ENCODE measurements around the gene CD300A. TPM values are rescaled to one million over a fixed set of nuclear protein-coding genes. Genes with fewer than 3 reads are reported as not detected.

The CD300A gene
- total and polyA plus RNA-seq, 2 of the 4 experiments (the other 2 are of a cell fraction): not detected

DNA sequence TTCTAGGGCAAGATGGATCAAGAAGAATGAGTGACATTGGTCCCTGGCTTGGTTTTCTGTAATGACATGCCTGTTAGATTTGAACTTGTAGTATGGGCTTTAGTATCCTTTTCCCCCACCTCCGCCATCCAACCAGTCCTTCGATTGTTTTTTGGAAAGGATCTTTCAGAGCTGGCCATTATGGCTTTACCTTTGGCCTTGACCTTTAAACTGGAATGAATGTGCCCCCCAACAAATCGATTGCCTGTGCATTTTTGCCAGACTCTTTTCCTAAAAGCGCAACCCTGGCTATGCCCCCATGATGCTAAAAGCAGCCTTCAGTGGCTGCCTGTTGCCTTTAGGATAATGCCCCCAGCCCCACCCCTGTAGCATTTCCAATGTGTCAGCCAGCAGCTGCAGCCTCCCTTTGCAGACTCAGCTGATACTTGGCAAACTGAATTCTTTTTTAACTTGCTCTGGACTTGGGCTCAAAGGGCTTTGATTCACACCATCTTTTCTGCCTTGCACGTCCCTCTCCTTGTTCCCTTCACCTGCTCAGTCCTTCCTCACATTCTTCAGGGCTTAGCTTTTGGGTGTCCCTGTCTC, 30.6 kb upstream of the CD300A start:
- peaks cover 7% of the 10 kb centered on the region; the same call in 1 of the 2 replicates for H3K27me3 ChIP-seq (ENCODE audit: control insufficient read depth, insufficient read depth, low read length)
- intact Hi-C loops (cut with micrococcal nuclease): no loop called here
- no peak overlapping the region for H3K18ac ChIP-seq (ENCODE audit: low read depth, low read length)
- H3K9me1 ChIP-seq (ENCODE audit: insufficient read depth, low read length): no peaks in the 10 kb centered on the region
- CTCF ChIA-PET: interaction anchor here (0.6 kb wide), 1 partner anchor 21 kb away, joined by 3 read pairs; no protein-coding TSS in a partner anchor
- TF ChIP-seq, protein P1, sequence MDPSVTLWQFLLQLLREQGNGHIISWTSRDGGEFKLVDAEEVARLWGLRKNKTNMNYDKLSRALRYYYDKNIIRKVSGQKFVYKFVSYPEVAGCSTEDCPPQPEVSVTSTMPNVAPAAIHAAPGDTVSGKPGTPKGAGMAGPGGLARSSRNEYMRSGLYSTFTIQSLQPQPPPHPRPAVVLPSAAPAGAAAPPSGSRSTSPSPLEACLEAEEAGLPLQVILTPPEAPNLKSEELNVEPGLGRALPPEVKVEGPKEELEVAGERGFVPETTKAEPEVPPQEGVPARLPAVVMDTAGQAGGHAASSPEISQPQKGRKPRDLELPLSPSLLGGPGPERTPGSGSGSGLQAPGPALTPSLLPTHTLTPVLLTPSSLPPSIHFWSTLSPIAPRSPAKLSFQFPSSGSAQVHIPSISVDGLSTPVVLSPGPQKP (IDR thresholded peaks at IDR 0.05; ENCODE audit: borderline replicate concordance, low read depth, low read length): no peak
- no peak for TF ChIP-seq MXI1 (IDR thresholded peaks at IDR 0.05; ENCODE audit: borderline replicate concordance, low read depth, low read length)
- TF ChIP-seq RCOR1 (IDR thresholded peaks at IDR 0.05; ENCODE audit: insufficient replicate concordance, low read length): no peak
- TF ChIP-seq CEBPB (IDR thresholded peaks at IDR 0.05; ENCODE audit: low read depth, low read length): no peak
- no peak for TF ChIP-seq CHD1 (IDR thresholded peaks at IDR 0.05; ENCODE audit: low read depth, low read length)
- TF ChIP-seq, protein P2, sequence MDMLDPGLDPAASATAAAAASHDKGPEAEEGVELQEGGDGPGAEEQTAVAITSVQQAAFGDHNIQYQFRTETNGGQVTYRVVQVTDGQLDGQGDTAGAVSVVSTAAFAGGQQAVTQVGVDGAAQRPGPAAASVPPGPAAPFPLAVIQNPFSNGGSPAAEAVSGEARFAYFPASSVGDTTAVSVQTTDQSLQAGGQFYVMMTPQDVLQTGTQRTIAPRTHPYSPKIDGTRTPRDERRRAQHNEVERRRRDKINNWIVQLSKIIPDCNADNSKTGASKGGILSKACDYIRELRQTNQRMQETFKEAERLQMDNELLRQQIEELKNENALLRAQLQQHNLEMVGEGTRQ (IDR thresholded peaks at IDR 0.05; ENCODE audit: low read depth, low read length): no peak
- no peak for TF ChIP-seq MAZ (IDR thresholded peaks at IDR 0.05; ENCODE audit: borderline replicate concordance, low read depth, low read length)
- TF ChIP-seq NFE2L2 (IDR thresholded peaks at IDR 0.05; ENCODE audit: low read depth, low read length): no peak
- TF ChIP-seq POLR2A (IDR thresholded peaks at IDR 0.05; ENCODE audit: low read depth, low read length): no peak
- no peak for TF ChIP-seq BHLHE40 (IDR thresholded peaks at IDR 0.05; ENCODE audit: low read depth, low read length)
- H2AK5ac ChIP-seq (ENCODE audit: low read depth, low read length): no peak overlapping the region
- no peak overlapping the region for H2BK15ac ChIP-seq (ENCODE audit: low read depth, low read length)
- no peaks in the 10 kb centered on the region for H3K36me3 ChIP-seq (ENCODE audit: control insufficient read depth, insufficient read depth, low read length)
- H4K91ac ChIP-seq (ENCODE audit: insufficient read depth, low read depth, low read length): no peak overlapping the region
- peaks cover 20% of the 10 kb centered on the region for H3K9me3 ChIP-seq (ENCODE audit: control insufficient read depth, insufficient read depth, low read length)
- H3K14ac ChIP-seq (replicated peaks; ENCODE audit: low read depth, low read length): no peak overlapping the region
- no TSS peak for BruUV-seq (replicated peaks)
- no peak overlapping the region for H3K56ac ChIP-seq (ENCODE audit: extremely low read depth, insufficient read depth, low read length)
- no peaks in the 10 kb centered on the region for H4K20me1 ChIP-seq (ENCODE audit: insufficient read depth, low read length)
- no peak overlapping the region for H2BK120ac ChIP-seq (ENCODE audit: low read depth, low read length)
- no peak overlapping the region for H3K9ac ChIP-seq (ENCODE audit: low read depth, low read length)
- H3K27ac ChIP-seq (ENCODE audit: insufficient read depth, low read length): no peak overlapping the region
- no peak for ATAC-seq (ENCODE audit: low read depth)
- no peak overlapping the region for H2BK20ac ChIP-seq (ENCODE audit: low read depth, low read length)
- no peak overlapping the region for H3K4me2 ChIP-seq (ENCODE audit: low read depth, low read length)
- no peak overlapping the region for H4K5ac ChIP-seq (ENCODE audit: low read depth, low read length)
- H3K23ac ChIP-seq (ENCODE audit: low read depth, low read length): no peak overlapping the region
- H3K4ac ChIP-seq (ENCODE audit: low read depth, low read length): no peak overlapping the region
- no peak overlapping the region for H2AK9ac ChIP-seq (replicated peaks; ENCODE audit: low read depth, low read length, poor library complexity)
- no peak overlapping the region for H4K8ac ChIP-seq (ENCODE audit: low read depth in 2 of 2, low read length in 2 of 2)
- 29% methylated on average over 1 of the region's 5 CpGs; no CpG with 5 or more reads in 1 of the 2 experiments for WGBS, 2 experiments (ENCODE audit: extremely low coverage in 2 of 2, insufficient read length in 1 of 2)
- POLR2A ChIA-PET (ENCODE audit: unreplicated experiment): no interaction called here
- in situ Hi-C loops (cut with MboI; ENCODE audit: low sequenced_read_pairs): no loop called here
- no peak for DNase-seq
- no peak overlapping the region for H2AFZ ChIP-seq (replicated peaks; ENCODE audit: low read length, poor library complexity)
- no peaks in the 10 kb centered on the region for H3K4me1 ChIP-seq (ENCODE audit: control insufficient read depth, insufficient read depth, low read length)
- no peak overlapping the region for H3K4me3 ChIP-seq (ENCODE audit: insufficient read depth, low read depth, low read length)
- H3K79me1 ChIP-seq (ENCODE audit: low read depth in 1 of 2, low read length in 2 of 2): no peaks in the 10 kb centered on the region
- dilution Hi-C loops (cut with HindIII; ENCODE audit: low sequenced_read_pairs, unreplicated experiment): no loop called here
- no peak overlapping the region for H2BK5ac ChIP-seq (ENCODE audit: low read depth, low read length, poor library complexity, severe bottlenecking)

All from IMR-90 (cell line).